Stimulated activated CD8-positive, alpha-beta memory T cell treated with anti-CD3 and anti-CD28 coated beads, Interleukin-7, amount 100 ng/mL, for 24 hours (primary cell): ENCODE results near the gene ARPP21.

Experiments used
- DNase-seq: peaks from one replicate; pipeline ENCODE4 v3.0.0-alpha.2; 2020; ENCODE audit warnings: low read depth

Gene ARPP21

DNA sequence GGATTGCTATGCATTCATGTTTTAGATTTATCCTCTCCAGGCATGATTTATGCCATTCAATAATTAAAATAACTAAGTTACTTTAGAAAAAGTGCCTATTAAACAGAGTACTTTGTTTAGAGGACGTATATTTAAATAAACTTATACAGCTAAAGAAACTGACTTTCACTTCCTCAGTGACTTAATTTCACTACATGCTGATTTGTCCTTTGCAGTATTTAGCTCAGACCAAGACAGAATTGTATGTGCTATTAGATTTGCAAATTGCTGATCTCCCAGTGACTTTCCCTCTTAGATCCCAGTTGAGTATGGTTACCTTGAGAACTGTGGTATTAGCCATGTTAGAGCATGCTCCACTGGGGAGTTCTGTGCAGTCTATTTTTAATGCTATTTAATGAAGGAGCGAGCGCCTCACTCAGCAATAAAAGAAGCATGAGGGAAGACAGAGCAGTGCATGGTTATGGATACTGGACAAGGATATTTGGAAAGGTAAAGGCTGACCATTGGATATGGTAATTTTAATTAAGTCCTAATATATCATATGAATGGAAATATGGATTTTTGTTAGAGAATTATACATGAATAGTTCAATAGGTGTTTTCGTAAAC, 2.7 kb downstream of the ARPP21 start:
- DNase-seq: no peak

DNA sequence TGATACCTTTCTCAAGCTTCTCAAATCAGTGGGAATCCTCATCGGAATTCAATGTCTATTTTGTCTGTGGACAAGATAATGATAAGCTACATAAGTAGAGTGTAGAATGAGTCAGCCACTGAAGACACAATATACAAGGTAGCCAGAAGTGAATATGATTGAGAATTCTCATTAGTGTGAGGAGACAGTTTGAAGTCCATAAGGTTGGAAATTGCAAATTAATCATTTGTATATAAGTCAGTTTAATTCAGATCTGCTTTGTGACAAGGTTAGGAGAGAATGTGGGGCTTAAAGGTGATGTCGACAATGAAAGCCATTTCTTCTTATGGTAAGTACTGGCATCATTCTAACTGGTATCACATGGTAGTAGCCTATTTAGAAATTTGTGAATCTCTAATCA, 4.2 kb downstream of the ARPP21 start:
- no peak for DNase-seq

GRCh38 chr3:35644451-35644850, 5.1 kb downstream of the ARPP21 start:
- no peak for DNase-seq

GRCh38 chr3:35645189-35645588, 5.9 kb downstream of the ARPP21 start:
- no peak for DNase-seq

- no peak for DNase-seq
Measured at GRCh38 chr3:35646081-35646480, 6.8 kb downstream of the ARPP21 start.

- no peak for DNase-seq
Measured at GRCh38 chr3:35647461-35647860, 8.1 kb downstream of the ARPP21 start.

DNA sequence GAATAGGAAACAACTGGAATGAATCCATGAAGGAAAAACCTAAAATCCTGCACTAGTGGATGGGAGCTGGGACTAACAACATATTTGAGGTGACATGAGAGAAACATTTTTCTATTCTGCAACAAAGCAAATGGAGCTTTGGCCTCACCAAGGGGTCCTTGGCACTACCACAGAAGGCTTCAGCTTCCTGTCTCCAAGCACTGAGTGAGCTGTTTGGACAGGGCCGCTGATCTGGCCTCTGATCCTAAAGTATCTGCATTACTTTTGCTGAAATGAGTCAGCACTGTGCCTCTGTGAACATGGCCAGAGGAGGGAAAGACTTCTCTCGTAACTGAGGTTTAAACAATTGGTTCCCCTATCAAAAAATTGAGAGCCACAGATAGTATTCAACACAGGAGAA, 9.0 kb downstream of the ARPP21 start:
- DNase-seq: no peak

- DNase-seq: no peak
Measured at GRCh38 chr3:35649405-35649804, 10.1 kb downstream of the ARPP21 start.

- no peak for DNase-seq
Measured at GRCh38 chr3:35651426-35651825, 12.1 kb downstream of the ARPP21 start.

GRCh38 chr3:35651851-35652250, 12.5 kb downstream of the ARPP21 start:
- DNase-seq: no peak

DNA sequence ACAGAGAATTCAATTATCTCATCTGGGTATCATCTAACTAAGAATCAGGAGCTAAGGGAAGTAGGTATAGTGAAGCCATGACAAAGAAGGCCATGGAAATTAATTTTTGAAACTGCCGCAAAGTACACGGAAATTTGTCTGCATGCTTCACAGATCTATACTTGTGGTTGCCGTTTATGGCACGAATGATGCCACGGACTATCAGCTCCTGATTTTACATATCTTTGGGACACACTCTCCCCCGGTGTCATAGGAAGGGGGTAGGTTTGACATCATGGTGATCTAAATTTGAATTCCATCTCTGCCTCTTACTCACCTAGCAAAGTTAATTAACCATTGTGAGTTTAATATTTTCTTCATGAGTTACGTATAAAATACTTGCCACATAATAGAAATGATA, 14.0 kb downstream of the ARPP21 start:
- no peak for DNase-seq

DNA sequence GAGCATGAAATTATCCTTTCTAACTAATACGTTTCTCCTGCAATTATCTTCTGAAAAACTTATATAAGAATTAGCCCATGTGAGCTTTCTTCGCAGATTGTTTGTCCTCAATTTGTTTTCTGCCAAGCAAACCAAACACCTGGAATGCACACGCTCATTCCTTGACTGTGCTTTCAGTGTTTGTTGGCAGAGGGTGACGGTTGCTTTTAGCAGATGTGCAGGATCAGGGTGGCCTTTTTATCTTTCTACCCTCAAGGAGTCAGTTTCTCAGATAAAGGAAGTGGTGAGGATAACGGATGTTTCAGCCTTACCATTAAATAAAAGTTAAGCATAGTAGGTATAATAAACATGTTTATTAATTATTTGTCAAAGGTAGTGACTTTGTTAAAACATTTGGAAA, 15.2 kb downstream of the ARPP21 start:
- no peak for DNase-seq

GRCh38 chr3:35658686-35659085, 19.4 kb downstream of the ARPP21 start:
- no peak for DNase-seq

DNA sequence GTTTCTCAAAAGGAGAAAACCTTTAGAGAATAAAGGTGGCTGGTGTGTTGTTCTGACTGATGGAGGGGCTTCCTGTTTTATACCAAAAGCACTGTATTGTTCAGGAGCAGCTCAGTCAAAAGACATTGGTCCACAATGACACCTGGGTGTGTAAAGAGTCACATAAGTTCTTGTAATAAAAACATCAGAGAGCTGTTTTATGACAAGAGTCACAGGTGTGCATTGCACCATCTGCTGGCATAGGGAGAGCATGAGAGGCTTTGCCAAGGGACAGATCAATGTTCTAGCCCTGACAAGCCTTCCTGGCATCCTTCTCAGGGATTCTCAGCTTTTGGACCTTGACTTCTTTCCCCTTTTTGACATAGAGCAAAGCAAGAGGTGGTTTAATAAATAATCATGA, 20.4 kb downstream of the ARPP21 start:
- no peak for DNase-seq

DNA sequence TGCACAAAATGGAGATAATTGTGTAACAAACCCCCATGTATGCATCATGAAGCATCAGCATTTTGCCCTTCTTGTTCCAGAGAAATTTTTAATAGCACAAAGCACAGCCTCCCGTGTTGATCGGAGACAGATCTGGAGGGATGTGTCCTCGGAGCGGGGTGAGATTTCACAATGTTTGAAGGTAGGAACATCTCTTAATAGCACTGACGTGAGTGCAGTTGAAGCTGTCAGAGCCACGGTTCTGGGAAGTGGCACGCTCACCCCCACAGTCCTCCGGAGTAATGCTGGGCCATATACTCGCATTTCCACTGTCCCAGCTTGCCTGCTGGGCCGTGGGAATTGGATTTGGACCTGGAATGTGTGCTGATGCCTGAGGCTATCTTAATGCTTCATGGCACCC, 24.1 kb downstream of the ARPP21 start:
- DNase-seq: no peak

DNA sequence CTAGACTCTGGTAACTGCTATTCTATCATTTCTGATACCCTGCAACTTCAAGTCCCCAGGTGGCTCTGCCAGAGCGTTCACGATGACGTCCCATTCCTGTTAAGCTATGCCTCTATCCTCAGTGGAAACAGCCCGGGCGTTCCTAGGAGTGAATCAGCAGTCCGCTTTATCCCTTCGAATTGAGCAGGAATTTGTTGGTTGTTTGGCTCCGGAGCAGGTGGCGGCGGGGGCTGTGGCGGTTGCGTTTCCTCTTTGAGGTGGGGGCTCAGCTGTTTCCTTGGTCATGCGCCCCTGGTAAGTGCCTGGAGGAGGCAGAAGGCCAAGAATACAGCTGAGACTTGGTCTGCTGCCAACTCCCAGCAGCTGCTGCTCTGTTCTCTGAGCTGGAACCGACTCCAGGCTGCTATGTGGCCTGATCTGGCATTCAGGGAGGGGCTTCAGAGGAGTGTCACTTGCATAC, 25.2 kb downstream of the ARPP21 start:
- no peak for DNase-seq

GRCh38 chr3:35665390-35666055, 26.2 kb downstream of the ARPP21 start:
- DNase-seq: no peak

DNA sequence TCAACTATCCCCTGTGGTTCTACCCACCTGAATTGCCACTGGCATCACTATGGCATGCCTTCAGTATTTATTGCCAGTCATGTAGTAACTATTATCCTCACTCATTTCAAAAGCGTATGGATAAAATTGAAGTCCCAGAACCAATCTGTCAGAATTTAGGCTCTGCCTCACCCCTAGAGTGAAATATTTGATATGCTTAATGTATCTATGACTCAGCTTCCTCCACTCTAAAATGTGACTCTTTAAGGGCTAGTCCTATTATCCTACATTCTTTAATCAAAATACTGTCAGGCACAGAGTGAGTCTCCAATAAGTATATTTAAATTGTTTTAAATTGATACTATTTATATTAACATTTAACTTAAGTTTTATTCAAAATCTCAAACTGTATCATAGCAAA, 27.6 kb downstream of the ARPP21 start:
- DNase-seq: no peak

DNA sequence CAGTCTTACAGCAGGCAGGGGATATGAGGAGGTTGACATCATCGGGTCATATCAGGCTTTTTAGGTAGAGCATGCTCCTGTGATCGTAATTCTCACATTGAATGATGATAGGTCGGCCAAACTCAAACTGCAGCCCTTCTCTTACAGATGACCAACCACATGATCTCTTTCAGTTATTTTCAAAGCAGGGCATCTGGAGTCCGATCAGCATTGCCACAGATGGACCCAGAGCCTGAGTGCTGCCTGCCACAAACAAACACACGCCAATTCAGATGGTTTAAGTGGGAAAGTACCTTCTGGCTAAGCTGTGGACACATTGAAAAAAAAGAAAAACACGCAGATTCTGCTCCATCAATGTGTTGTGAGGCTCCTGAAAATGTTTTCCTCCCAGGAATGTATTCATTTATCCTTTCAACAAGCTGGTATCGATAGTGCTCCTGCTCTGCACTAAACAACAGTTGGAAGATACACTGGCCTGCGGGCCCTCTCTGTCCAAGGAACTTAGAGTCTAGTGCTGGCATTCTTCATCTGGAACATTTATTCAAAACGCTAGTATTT, 31.2 kb downstream of the ARPP21 start:
- no peak for DNase-seq

- DNase-seq: no peak
Measured at GRCh38 chr3:35671483-35671882, 32.2 kb downstream of the ARPP21 start.

GRCh38 chr3:35673017-35673416, 33.7 kb downstream of the ARPP21 start:
- no peak for DNase-seq

- DNase-seq: no peak
Measured at GRCh38 chr3:35674451-35675109, 35.3 kb downstream of the ARPP21 start.

GRCh38 chr3:35675206-35675605, 35.9 kb downstream of the ARPP21 start:
- DNase-seq: no peak
